Kidney capillary endothelial cell (primary cell): ENCODE measurements around the gene BAD.

Experiments used
- DNase-seq: peaks from one replicate; pipeline ENCODE4 v3.0.0-alpha.2; 2018; ENCODE audit warnings: low spot score

BAD gene

DNA sequence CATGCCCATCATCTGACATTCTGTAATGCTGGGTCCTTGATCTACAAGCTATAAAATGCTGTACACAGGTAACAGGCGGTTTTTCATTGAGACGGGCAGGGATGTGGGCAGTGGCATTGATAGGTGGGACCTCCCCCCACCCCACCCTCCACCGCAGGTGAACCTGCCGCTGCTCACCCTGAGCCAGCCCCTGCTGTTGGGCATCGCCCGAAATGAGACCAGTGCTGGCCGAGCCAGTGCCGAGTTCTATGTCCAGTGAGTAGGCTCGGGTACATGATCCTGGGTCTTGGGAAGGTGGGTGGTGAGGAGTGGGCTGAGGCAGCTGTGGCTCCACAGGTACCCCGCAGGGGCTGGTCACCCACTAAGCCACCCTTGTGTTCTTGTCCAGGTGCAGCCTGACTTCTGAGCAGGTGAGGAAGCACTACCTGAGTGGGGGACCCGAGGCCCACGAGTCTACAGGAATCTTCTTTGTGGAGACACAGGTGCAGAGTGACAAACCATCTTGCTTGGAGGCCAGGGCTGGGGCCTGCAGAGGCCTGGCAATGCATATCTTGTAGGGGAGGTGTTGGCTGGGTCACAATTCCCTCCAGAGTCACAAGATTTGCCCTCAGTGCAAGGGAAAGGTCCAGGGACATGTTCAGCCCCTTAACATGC is 55.2 kb downstream of the BAD start:
- no peak for DNase-seq

DNA sequence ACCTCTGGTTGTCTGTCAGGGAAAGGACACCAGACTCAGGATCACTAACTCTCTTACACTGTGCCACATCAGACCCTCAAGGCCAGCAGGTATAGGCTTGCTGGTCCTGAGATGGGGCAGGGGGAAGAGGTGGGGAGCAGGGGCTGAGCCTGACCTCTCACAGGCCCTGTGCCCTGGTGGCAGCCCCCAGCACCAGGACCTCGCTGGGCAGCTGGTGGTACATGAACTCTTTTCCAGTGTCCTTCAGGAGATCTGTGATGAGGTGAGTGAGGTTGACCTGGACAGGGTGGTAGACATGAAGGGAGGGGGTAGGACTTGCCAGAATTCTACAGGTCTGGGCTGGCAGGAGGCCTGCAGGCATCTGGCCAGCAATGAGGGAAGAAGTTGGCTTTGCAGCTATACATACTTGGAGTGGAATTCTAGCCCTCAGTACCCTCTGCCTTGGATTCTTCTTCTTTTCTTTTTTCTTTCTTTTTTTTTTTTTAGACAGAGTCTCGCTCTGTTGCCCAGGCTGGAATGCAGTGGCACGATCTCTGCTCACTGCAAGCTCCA is 57.0 kb downstream of the BAD start:
- no peak for DNase-seq

- no peak for DNase-seq
Measured at GRCh38 chr11:64226507-64227051, 57.9 kb downstream of the BAD start.

DNA sequence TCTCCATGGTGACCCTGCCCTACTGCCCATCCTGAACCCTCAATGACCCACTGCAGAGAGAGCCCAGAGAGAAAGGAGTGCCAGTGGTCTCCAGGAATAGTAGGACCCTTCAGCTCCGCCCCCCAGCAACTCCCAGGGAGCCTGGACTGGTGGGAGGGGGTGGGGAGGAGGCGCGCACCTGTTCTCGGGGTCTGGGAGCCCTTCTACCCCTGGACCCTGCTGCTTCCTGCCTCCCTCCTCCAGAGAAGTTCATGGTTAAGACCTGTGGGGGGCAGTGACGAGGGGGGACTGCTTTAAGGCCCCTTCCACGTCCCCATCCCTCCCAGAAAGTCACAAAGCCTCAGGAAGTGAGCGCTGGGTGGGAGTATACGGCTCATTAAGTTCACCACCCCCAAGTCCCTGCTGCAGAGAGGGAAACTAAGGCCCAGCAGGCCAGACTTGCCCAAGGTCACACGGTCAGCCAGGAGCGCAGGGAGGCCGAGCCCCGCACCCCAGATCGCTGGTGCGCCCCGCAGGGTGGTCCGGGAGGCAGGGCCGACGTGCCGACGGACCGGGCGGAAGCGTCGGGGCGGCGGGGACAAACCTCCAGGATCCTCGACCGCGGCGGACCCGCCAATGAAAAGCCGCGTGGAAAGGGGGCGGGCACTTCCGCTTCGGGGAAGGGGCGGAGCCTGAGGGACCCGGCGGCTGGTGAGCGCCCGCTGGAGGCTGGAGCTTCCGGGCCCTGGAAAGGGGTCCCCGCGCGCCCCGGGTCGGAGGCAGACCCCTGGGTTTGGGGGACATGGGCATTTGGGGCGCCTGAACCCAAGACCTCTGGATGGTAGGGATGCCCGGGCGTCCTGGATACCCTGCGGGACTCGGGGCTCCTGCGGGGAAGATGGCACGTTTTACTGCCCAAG is 58.6 kb downstream of the BAD start, which contains the start of the genes NUDT22 and TRPT1:
Gene NUDT22 (plus strand): TSS at position 667 of the 899 bp plus-strand sequence. CDS start 379 bp downstream, outside the sequence.
Gene TRPT1 (minus strand): TSS at position 579 of the 899 bp plus-strand sequence. CDS start 326 bp downstream, at position 253.
- peak; percentile 78 for DNase-seq

DNA sequence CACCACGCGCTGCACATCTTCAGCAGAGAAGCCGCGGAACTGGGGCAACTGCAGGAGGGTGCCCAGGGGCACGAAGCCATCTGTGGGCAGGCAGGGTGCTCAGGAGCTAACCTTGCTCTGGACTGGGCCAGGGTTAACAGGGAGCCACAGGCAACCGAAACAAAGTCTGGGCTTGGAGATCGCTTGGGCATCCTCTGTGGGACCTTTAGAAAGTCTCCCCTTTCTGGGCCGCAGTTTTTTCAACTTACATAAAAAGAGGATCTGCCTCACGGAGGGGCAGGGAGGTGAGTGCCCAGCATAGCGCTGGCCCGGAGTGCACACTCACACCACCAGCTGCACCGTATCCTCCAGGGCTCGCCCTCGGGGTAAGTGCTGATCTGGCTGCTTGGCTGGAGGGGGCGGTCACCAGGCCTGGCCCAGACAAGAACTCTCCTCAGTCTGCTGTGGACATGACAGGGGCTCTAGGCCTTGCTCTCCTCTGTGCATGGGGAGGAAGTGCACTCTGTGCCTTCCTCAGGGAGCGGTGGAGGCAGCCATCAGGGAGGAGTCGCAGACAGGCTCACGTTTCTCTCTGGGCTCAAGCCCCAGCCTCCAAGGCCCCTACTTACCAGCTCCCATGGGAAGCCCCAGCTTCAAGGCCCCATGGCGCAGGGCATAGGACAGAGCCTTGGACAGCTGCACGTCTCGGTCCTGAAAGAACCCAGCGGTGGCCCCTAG is 59.4 kb downstream of the BAD start:
- DNase-seq = no peak

DNA sequence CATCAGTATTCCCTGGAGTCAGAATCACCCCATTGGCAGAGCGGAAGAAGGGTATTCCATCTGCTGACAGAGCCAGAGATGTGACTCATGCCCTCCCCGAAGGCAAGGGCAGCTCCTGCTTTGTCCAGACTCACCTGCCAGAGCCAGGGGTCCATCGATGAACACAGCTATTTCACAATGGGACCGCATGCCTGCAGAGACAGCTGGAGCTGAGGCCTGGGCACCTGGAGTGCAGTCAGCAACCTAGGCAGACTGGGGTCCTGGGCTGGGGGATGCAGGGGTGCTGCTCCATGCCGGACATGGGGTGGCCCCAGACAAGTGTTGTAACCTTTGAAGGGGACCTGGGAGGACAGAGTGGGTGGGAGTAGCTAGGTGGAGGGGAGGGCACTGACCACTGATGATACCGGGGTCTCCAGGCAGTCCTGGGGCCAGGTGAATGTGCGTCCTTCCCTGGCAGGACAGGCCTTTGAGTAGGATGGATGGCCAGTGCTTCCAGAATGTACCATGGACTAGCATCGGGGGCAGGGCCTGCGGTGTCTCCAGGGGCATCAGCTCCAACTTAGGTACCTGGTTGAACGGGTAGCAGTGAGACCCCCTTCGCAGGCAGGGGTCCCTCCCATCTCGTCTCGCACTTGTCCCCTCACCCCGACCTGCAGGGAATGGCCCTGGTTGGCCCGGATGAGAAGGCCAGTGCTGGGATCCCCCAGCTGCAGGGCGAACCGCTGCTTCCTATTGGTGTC is 60.1 kb downstream of the BAD start:
- no peak for DNase-seq

GRCh38 chr11:64223001-64223651 is 61.3 kb downstream of the BAD start:
- no peak for DNase-seq

GRCh38 chr11:64222651-64223000 is 61.8 kb downstream of the BAD start:
- no peak for DNase-seq

GRCh38 chr11:64220798-64221197 is 63.7 kb downstream of the BAD start:
- DNase-seq = no peak

DNA sequence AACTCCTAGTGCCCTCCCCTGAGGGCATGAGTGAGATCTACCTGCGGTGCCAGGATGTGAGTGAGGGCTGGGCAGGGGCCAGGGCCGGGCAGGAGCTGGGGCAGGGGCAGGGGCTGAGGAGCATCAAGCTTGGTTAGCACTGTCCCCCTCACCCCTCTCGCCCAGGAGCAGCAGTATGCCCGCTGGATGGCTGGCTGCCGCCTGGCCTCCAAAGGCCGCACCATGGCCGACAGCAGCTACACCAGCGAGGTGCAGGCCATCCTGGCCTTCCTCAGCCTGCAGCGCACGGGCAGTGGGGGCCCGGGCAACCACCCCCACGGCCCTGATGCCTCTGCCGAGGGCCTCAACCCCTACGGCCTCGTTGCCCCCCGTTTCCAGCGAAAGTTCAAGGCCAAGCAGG is 64.2 kb downstream of the BAD start:
- no peak for DNase-seq
